ENCODE measurements around the gene CRKL.

DNA sequence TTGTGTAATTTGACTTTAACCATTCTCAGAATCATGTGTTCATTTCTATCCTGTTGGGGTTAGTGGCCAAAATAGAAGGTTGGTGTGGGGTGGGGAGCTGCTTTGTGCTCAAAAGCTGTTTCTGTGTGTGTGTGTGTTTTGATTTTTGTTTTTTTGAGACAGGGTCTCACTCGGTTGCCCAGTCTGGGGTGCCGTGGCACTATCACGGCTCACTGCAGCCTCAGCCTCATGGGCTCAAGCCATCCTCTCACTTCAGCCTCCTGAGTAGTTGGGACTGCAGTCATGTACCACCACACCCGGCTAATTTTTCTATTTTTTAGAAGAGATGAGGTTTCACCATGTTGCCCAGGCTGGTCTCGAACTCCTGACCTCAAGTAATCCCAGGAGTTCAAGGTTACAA lies 31.8 kb downstream of the CRKL start:
- TF ChIP-seq, protein P1, sequence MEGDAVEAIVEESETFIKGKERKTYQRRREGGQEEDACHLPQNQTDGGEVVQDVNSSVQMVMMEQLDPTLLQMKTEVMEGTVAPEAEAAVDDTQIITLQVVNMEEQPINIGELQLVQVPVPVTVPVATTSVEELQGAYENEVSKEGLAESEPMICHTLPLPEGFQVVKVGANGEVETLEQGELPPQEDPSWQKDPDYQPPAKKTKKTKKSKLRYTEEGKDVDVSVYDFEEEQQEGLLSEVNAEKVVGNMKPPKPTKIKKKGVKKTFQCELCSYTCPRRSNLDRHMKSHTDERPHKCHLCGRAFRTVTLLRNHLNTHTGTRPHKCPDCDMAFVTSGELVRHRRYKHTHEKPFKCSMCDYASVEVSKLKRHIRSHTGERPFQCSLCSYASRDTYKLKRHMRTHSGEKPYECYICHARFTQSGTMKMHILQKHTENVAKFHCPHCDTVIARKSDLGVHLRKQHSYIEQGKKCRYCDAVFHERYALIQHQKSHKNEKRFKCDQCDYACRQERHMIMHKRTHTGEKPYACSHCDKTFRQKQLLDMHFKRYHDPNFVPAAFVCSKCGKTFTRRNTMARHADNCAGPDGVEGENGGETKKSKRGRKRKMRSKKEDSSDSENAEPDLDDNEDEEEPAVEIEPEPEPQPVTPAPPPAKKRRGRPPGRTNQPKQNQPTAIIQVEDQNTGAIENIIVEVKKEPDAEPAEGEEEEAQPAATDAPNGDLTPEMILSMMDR (conservative IDR thresholded peaks at IDR 0.05; ENCODE audit: low read depth, low read length), result no peak
- no peak for TF ChIP-seq POLR2A (IDR thresholded peaks at IDR 0.05; ENCODE audit: low read depth, low read length)
- no peak for TF ChIP-seq BHLHE40 (IDR thresholded peaks at IDR 0.05; ENCODE audit: low read depth, low read length)
- no peak for TF ChIP-seq CEBPB (IDR thresholded peaks at IDR 0.05; ENCODE audit: low read depth, low read length)
- no peak for TF ChIP-seq MAZ (IDR thresholded peaks at IDR 0.05; ENCODE audit: borderline replicate concordance, low read depth, low read length)
- no peak for TF ChIP-seq SMC3 (IDR thresholded peaks at IDR 0.05; ENCODE audit: low read depth, low read length)
- no peak for TF ChIP-seq RAD21 (IDR thresholded peaks at IDR 0.05; ENCODE audit: low read length)

All from IMR-90 (cell line).